Endometrial microvascular endothelial cells (primary cell): ENCODE measurements around the gene RSPH1. TPM values are rescaled to one million over a fixed set of nuclear protein-coding genes. Genes with fewer than 3 reads are reported as not detected.

ENCODE experiments used
- in situ Hi-C: cut with HindIII; loops from 2 replicates; pipeline ENCODE4 v1.10.0; 2017; ENCODE audit warnings: low sequenced_read_pairs, low pct_unique_long_range_greater_than_20kb; ENCODE audit errors: inconsistent ontology term
- total RNA-seq: library from RNA; depleted of rRNA; stranded (reverse); fragments of >200 nt; gene quantifications from one replicate; pipeline ENCODE4 v1.2.3, GENCODE V29; 2015; ENCODE audit errors: inconsistent ontology term

RSPH1 gene
- total RNA-seq, 1 donor from 2014 or later: not detected

DNA sequence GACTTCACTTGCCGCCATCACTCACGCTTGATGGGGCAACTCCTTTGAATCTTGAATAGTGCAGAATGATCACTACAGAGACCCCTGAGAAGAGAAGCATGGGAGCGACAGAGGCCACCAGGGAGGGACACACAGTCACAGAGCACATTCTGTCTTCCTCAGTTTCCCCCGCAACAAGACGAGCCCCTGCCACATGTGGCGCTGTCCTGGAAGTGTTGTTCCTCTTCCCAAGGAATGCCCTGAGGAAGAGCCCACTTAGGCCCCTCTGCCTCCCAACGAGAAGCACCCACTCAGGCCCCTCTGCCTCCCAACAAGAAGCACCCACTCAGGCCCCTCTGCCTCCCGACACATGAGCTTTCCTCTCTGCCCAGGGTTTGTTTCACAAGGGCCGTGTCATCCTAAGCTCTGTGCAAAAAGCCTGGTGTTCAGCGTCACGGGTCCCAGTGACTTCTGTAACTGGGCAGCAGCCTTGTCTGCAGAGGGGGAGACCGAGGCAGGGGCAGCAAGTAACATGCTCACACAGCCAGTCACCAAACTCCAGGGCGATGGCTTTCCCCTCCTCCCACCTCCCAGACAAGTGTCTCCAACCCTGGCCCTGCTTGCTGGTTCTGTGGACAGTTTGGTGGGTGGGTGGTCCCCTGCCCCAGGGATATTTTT is 37.4 kb upstream of the RSPH1 start:
- in situ Hi-C loops: no loop called here

- in situ Hi-C loops: no loop called here
Observed at GRCh38 chr21:42532466-42533181, 36.6 kb upstream of the RSPH1 start.

DNA sequence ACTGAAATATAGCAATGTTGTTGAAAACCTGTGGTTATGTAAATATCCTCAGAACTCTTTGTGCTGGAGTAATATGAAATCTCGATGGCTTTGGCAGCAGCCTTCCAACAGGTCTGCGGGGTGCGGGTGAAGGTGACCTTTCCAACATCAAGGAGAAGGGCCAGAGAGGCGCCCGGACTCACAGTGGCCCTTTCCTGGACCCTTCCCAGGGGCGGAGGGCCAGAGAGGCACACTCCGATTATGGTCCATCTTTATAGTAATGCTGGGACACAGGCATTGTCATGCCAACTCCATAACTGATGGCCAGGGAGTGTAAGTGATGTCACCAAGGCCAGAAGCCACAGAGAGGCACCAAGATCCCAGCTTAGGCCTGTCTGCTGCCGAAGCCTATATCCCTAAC is 35.7 kb upstream of the RSPH1 start:
- in situ Hi-C loops: no loop called here

- in situ Hi-C loops: no loop called here
Observed at GRCh38 chr21:42530167-42530518, 34.1 kb upstream of the RSPH1 start.

GRCh38 chr21:42527489-42528158 is 31.6 kb upstream of the RSPH1 start:
- in situ Hi-C loops: no loop called here

- in situ Hi-C loops: no loop called here
Observed at GRCh38 chr21:42527127-42527488, 31.1 kb upstream of the RSPH1 start.

DNA sequence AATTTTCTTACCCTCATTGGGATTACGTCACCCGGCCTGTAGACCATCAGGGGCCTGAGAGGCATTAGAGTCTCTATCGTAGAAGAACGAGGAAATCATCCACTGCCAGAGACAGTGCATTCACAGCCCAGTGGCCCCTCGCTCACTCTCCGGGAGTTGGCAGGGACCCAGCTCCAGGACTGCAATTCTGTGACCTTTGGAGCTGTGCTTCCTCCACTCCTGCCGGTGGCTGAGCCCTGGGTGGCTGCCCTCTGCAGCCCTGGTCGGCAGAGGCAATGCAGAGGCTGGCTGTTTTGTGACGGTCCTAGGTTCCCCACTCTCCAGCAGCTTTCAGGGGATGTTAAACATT is 30.3 kb upstream of the RSPH1 start:
- in situ Hi-C loops: no loop called here

DNA sequence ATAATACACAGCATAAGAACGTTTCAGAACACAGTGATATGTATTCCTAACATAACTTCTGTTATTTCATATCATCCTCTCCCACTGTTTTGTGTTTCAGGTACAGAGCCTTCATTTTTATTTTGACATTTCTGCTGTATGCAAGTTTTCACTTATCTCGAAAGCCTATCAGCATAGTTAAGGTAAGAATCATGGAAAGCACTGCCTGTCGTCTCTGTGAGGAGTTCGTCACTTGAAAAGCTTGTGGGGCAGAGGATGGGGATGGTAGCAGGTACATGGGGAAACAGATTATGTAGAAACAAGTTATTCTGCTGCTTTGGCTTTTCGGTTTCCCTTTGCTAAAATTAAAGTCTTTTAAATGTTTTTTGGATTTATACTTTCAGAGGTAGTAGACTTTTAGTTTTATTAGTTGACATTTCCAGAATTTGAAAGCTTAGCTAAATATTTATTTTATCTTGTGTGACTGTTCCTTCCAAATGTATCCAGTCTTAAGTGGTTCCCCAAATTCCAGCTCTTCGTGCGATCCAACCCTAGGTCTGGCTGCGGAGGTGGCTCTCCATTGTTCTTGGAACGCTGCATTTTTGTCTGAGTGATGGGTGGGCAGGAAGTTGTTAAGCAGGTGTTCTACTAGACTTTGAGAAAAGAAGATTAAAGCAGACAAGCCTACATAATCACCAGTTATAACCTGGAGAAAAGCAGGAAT is 29.8 kb upstream of the RSPH1 start:
- in situ Hi-C loops: no loop called here

- in situ Hi-C loops: no loop called here
Observed at GRCh38 chr21:42525029-42525581, 29.1 kb upstream of the RSPH1 start.

DNA sequence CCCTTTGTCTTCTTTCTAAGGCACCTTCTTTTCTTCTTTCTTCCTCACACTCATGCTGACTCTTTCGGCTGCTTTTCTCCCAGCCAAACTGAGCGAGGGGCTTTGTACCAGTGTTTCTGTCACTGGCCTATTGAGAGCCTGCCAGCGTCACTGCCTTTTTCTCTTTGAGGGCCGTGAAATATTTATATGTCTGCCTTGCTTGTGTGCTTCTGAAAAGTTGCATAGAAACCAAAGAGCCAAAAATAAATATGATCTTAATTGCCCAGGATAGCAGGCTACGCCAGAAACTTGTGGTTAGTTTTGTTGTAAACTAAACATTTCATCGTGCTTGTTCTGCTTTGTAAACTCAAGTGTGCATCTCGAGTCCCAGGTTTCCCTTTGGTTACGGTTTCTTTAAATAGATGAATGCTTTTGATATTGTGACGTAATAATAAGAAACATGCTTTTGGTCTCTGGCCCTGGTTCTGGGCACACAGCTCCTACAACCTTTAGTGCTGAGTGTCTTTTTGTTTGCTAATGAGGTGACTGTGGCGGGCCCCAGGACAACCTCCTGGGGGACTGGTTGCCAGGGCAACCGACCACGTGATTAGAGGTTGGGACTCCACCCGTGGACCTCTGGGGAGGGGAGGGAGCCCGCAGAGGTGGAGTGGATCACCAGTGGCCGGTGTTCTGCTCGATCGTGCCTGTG is 28.5 kb upstream of the RSPH1 start:
- in situ Hi-C loops: no loop called here

GRCh38 chr21:42523941-42524340 is 27.9 kb upstream of the RSPH1 start:
- in situ Hi-C loops: no loop called here

DNA sequence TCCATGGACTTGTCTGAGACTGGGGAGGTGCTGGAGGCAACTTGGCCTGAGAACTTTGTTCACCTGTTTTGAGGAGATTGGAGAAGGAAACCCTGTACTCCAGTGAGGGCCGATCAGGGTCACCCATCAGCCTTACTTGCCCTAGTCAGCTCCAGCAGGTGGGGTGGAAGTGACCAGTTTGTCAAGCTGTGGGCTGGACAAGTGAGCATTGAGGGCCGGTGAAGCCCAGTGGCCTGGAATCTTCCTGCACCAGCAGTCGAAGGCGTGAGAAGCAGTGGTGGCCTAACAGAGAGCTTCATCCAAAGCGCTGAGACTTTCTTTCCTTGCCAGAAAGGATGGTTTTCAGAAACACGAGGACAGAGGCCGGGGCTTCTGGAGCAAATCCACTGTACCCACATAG is 27.2 kb upstream of the RSPH1 start:
- in situ Hi-C loops: no loop called here

DNA sequence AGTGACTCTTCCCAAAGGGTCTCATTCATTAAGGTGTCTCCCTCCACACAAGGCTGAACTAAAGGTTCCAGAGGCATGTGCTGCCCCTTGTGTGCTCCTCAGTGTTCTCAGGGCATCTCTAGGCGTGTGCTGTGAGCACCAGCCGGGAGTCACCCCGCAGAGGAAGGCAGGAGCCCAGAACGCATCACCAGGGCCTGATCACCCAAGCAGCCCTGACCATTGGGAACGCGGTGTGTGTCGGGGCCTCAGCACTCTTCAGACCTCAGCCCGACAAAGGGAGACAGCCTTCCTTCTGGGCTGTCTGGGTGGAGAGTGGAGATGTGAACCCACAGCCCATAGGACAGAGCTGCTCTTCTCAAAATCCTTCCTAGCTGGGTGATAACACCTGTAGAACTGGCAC is 26.7 kb upstream of the RSPH1 start:
- in situ Hi-C loops: no loop called here

DNA sequence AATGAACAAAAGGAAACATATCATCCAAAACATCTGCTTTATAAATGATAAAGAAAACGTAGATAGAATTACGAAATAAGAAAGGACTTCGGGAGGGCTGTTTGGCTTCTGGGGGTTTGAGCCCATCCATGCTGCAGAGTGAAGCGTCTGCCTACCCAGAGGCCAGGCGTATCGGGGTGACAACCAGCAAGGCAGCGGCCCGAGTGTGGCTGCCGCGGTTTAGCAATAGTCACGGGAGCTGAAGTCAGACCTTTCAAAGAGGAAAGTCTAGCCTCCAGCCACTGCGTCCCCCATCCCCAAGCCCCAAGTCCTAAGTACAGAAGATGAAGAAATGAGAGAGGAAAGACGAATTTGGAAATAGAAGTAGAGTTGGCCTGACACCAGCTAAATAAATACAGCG is 26.2 kb upstream of the RSPH1 start:
- in situ Hi-C loops: no loop called here

GRCh38 chr21:42521805-42522204 is 25.8 kb upstream of the RSPH1 start:
- in situ Hi-C loops: no loop called here

DNA sequence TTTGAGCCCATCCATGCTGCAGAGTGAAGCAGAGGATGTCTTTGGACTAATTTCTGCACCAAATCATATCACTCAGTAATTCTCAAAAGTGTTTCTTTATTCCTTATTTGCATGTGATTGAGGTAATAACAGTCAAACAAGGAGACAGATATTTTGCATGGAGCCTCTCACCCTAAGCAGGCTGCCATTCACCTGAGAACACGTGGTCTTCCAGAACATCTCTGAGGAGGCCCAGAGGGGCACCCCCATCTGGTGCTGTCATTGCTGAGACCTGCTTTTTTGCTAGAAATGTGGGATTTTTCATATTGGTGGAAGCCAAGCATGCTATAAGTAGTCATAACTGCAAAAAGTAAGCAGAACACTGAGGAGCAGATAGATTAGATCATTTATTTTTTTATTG is 25.4 kb upstream of the RSPH1 start:
- in situ Hi-C loops: no loop called here

- in situ Hi-C loops: no loop called here
Observed at GRCh38 chr21:42520628-42521253, 24.7 kb upstream of the RSPH1 start.

DNA sequence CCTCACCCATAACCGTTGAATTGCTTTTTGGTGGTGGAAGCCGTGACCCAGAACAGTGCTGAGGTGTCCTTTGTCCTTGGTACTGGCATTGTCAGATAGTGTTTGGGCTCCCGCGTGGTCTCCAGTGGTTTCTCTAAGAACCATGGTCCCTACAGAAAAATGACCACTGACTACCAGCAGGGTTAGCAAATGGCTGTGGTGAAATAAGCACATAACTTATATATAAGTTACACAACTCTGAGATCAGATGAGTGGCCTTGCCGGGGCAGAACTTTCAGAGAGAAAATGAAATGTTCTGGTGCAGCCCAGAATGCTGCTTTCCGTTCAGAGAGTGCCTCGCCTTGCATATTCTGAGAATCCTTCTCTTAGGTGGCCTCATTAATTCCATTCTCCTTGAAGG is 22.6 kb upstream of the RSPH1 start:
- in situ Hi-C loops: no loop called here

DNA sequence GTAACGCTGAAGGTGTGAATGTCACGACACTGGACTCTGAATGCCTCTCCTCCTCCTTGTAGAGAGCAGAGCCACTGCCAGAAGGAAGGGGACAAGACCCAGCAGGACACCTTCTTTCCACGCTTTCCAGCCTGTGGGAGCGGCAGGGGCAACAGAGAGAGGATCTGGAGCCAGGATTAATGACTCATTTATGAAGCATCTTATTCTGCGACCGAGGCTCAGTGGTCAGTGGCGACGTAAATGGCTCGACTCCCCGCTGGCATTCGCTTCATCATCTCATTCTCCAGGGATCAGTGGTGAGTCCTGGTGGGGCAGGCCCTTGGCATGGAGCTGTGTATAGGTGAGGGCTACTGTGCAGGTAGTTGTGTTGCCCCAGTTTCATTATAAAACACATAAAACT is 22.2 kb upstream of the RSPH1 start:
- in situ Hi-C loops: no loop called here
